HepG2 (cell line): ENCODE data around the gene TRUB1. TPM values are rescaled to one million over a fixed set of nuclear protein-coding genes. Genes with fewer than 3 reads are reported as not detected.

Experiments
- ATAC-seq: fragments of 200-7000 bp; cut with Tn5 transposase; 3 replicates; pipeline ENCODE4 v1.9.1; 2020; ENCODE audit warnings: mild to moderate bottlenecking, moderate library complexity
- BruUV-seq: library from RNA; stranded (reverse); fragments of 400-500 nt; replicated peaks from 2 replicates; lab custom pipeline; 2021; lab: Mats Ljungman, UMichigan
- CTCF ChIA-PET: fragments of 300-600 bp; formaldehyde crosslinking; extraction: SDS; loops from one replicate; lab custom pipeline; 2021; ENCODE audit warnings: low total read pairs, inconsistent platforms, low intra/inter-chr PET ratio; lab: Yijun Ruan, JAX
- POLR2A ChIA-PET: fragments of 350-600 bp; sonication (Branson Sonifier 250); formaldehyde crosslinking; loops from one replicate; lab custom pipeline; 2020; ENCODE audit warnings: antibody characterized with exemption, inconsistent platforms; lab: Yijun Ruan, JAX
- DNase-seq: peaks from one replicate; pipeline ENCODE4 v3.0.0-alpha.2; 2015; ENCODE audit warnings: low spot score
- FAIRE-seq: peaks from 3 replicates; lab custom pipeline; 2011; peaks lifted over from hg19 to GRCh38; lab: Jason Lieb, UNC
- H2AFZ ChIP-seq: one replicate; pipeline ENCODE4 v1.6.1; 2011; ENCODE audit warnings: low read length, inconsistent platforms
- H3K27ac ChIP-seq: fragments of 300-600 bp; 3 replicates; pipeline ENCODE4 v1.8.0; 2011; ENCODE audit warnings: mixed run types, mild to moderate bottlenecking, mixed read lengths, low read length, inconsistent platforms; ENCODE audit not compliant: insufficient read depth; ENCODE audit errors: extremely low read length
- H3K27me3 ChIP-seq, 2 experiments: fragments of 200-600 bp in 1 of 2; 2 replicates in 1 of 2; 3 replicates in 1 of 2; pipeline versions ENCODE4 v1.6.0 to v1.8.0; 2011; ENCODE audit warnings: low read length in 2 of 2, mild to moderate bottlenecking in 2 of 2, moderate library complexity in 2 of 2, inconsistent platforms in 1 of 2; ENCODE audit not compliant: insufficient read depth in 2 of 2, control insufficient read depth in 1 of 2
- H3K36me3 ChIP-seq, 2 experiments: fragments of 200-600 bp in 1 of 2; replicated peaks in 1 of 2; 2 replicates in 1 of 2; 3 replicates in 1 of 2; pipeline versions ENCODE4 v1.5.1 to v1.8.0; 2011; ENCODE audit warnings: low read length in 2 of 2, inconsistent platforms in 1 of 2; ENCODE audit not compliant: insufficient read depth in 2 of 2, control insufficient read depth in 1 of 2
- H3K4me1 ChIP-seq: 2 replicates; pipeline ENCODE4 v1.5.1; 2012; ENCODE audit warnings: low read length, inconsistent platforms; ENCODE audit not compliant: insufficient read depth
- H3K4me2 ChIP-seq: 2 replicates; pipeline ENCODE4 v1.6.0; 2011; ENCODE audit warnings: low read depth, low read length, inconsistent platforms
- H3K4me3 ChIP-seq, 3 experiments: fragments of 200-600 bp in 1 of 3; sonication (generic), shearing (Covaris generic) in 1 of 3; replicated peaks in 1 of 3; 2 replicates each; pipeline ENCODE4 v1.5.1; 2011 to 2016; ENCODE audit warnings: low read length in 3 of 3, inconsistent platforms in 2 of 3, low read depth in 2 of 3, mild to moderate bottlenecking in 2 of 3, control low read depth in 1 of 3, mixed read lengths in 1 of 3; ENCODE audit not compliant: insufficient read depth in 1 of 3
- H3K79me2 ChIP-seq: one replicate; pipeline ENCODE4 v1.6.1; 2011; ENCODE audit warnings: low read length, inconsistent platforms; ENCODE audit not compliant: insufficient read depth
- H3K9ac ChIP-seq: 2 replicates; pipeline ENCODE4 v1.6.0; 2011; ENCODE audit warnings: mild to moderate bottlenecking, low read depth, low read length, inconsistent platforms; ENCODE audit not compliant: insufficient read depth
- H3K9me3 ChIP-seq: 2 replicates; pipeline ENCODE4 v1.5.1; 2012; ENCODE audit warnings: mild to moderate bottlenecking, low read length
- H4K20me1 ChIP-seq: 2 replicates; pipeline ENCODE4 v1.6.0; 2011; ENCODE audit warnings: inconsistent platforms, mild to moderate bottlenecking, low read length, moderate library complexity; ENCODE audit not compliant: insufficient read depth
- BRF2 ChIP-seq: sonication (generic); formaldehyde crosslinking; IDR thresholded peaks from 2 replicates; pipeline ENCODE4 v1.8.1; 2022; ENCODE audit warnings: mild to moderate bottlenecking, missing genetic modification reagents
- CAMTA2 ChIP-seq: sonication (generic); formaldehyde crosslinking; IDR thresholded peaks from 2 replicates; pipeline ENCODE4 v1.4.0; 2020; ENCODE audit warnings: mild to moderate bottlenecking, missing genetic modification reagents, borderline replicate concordance
- NCOA2 ChIP-seq: sonication (generic); formaldehyde crosslinking; IDR thresholded peaks from 2 replicates; pipeline ENCODE4 v1.8.0; 2022; ENCODE audit warnings: inconsistent platforms
- NFE2L1 ChIP-seq: sonication (generic); formaldehyde crosslinking; IDR thresholded peaks from 2 replicates; pipeline ENCODE4 v1.4.0; 2020; ENCODE audit warnings: missing genetic modification reagents, mild to moderate bottlenecking, borderline replicate concordance
- NFYB ChIP-seq: sonication (generic); formaldehyde crosslinking; IDR thresholded peaks from 2 replicates; pipeline ENCODE4 v1.4.0; 2020; ENCODE audit warnings: missing genetic modification reagents
- NR2F6 ChIP-seq, 2 experiments: IDR thresholded peaks; 2 replicates each; pipeline ENCODE4 v1.6.1; 2016; ENCODE audit warnings: antibody characterized with exemption in 1 of 2, mild to moderate bottlenecking in 1 of 2
- RELA ChIP-seq: sonication (generic); formaldehyde crosslinking; IDR thresholded peaks from 2 replicates; pipeline ENCODE4 v1.4.0; 2020; ENCODE audit warnings: missing genetic modification reagents
- SKI ChIP-seq: fragments of 450-650 bp; IDR thresholded peaks from one replicate; pipeline ENCODE4 v1.6.1; 2018; ENCODE audit warnings: mild to moderate bottlenecking; ENCODE audit not compliant: partially characterized antibody
- TBL1XR1 ChIP-seq: fragments of 150-350 bp; IDR thresholded peaks from 2 replicates; pipeline ENCODE4 v1.6.1; 2014; ENCODE audit warnings: borderline replicate concordance, low read length; ENCODE audit not compliant: partially characterized antibody
- ZNF296 ChIP-seq: sonication (generic); formaldehyde crosslinking; conservative IDR thresholded peaks from 2 replicates; pipeline ENCODE4 v1.5.0; 2020; ENCODE audit warnings: mild to moderate bottlenecking, missing genetic modification reagents
- WGBS: methylation state at CpG from one replicate; pipeline ENCODE4 v1.1.6; 2017; ENCODE audit warnings: low lambda C conversion rate; 5-methylcytosine and 5-hydroxymethylcytosine counted together
- in situ Hi-C: cut with HindIII; loops from 2 replicates; pipeline ENCODE4 v1.10.0; 2017; ENCODE audit warnings: low pct_unique_long_range_greater_than_20kb; ENCODE audit not compliant: extremely low pct_ligation_motif_present
- intact Hi-C: fragments of 100-400 bp; cut with micrococcal nuclease; formaldehyde crosslinking; loops from one replicate; pipeline ENCODE4 v1.10.0; 2022; ENCODE audit not compliant: unreplicated experiment
- polyA plus RNA-seq, 8 experiments: library from polyadenylated mRNA; depleted of rRNA in 3 of 8; stranded (reverse) in 7 of 8; unstranded in 1 of 8; fragments of >200 nt; fragmentation: Illumina TruSeq in 4 of 8; extraction: Trizol in 4 of 8; gene quantifications; 2 replicates each; pipeline versions ENCODE4 v1.2.1 to v1.2.3, GENCODE V29; 2011 to 2016; ENCODE audit warnings: low read depth in 4 of 8, missing spikeins in 1 of 8, mixed read lengths in 1 of 8; ENCODE audit not compliant: insufficient read depth in 1 of 8
- total RNA-seq, 5 experiments: library from RNA; depleted of rRNA; stranded (reverse); fragments of >200 nt; fragmentation: Illumina TruSeq; extraction: Trizol; gene quantifications; 2 replicates each; pipeline ENCODE4 v1.2.3, GENCODE V29; 2016; ENCODE audit warnings: low read depth in 1 of 5
- TF ChIP-seq, protein P1 (sequence below): sonication (generic); formaldehyde crosslinking; IDR thresholded peaks from 2 replicates; pipeline ENCODE4 v1.8.1; 2023; ENCODE audit warnings: missing genetic modification reagents, mild to moderate bottlenecking, borderline replicate concordance

TRUB1 gene
- total and polyA plus RNA-seq, 2 of the 13 experiments (the other 11 are each of a cell fraction or from before 2014, with no cell fraction given), result 10.6 to 38.9 TPM

- FAIRE-seq (no peak), ATAC-seq (no peak), DNase-seq (no peak)
- POLR2A ChIA-PET, result no interaction called here
- Histone ChIP-seq H3K79me2 (no peaks in the 10 kb centered on the region), H3K27me3 (peaks cover 0 to 8% of the 10 kb centered on the region in 2 experiments; a peak in 1 of 5 replicates), H3K4me2 (no peak overlapping the region), H3K4me3 (no peak overlapping the region), H3K9ac (no peak overlapping the region), H3K9me3 (no peaks in the 10 kb centered on the region), H2AFZ (no peak overlapping the region), H3K36me3 (no peaks in the 10 kb centered on the region), H4K20me1 (no peaks in the 10 kb centered on the region), H3K4me1 (peaks cover 14% of the 10 kb centered on the region), H3K27ac (no peak overlapping the region)
- TF ChIP-seq CAMTA2 (CRISPR knock-in tag) (no peak), NFYB (CRISPR knock-in tag) (no peak), RELA (CRISPR knock-in tag) (no peak), BRF2 (no peak), TBL1XR1 (no peak), NFE2L1 (no peak), NR2F6 (IDR thresholded peaks at IDR 0.05) (no peak), NR2F6 (CRISPR knock-in tag; IDR thresholded peaks at IDR 0.05) (no peak), SKI (no peak), NCOA2 (CRISPR knock-in tag) (no peak), ZNF296 (CRISPR knock-in tag) (no peak)
- TF ChIP-seq, protein P1, sequence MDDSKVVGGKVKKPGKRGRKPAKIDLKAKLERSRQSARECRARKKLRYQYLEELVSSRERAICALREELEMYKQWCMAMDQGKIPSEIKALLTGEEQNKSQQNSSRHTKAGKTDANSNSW (CRISPR knock-in tag), result no peak
- no TSS peak for BruUV-seq
- in situ Hi-C loops, result no loop called here
- intact Hi-C loops, result no loop called here
- 51% methylated on average over 8 of the region's 8 CpGs for WGBS
- CTCF ChIA-PET, result no interaction called here
Observed at GRCh38 chr10:115005771-115006170, 67.8 kb downstream of the TRUB1 start.
